ENCODE results near the gene PPIL6.

PPIL6 gene

GRCh38 chr6:109478222-109478805 is 37.9 kb upstream of the PPIL6 start:
- no peak for TF ChIP-seq RAD21 (IDR thresholded peaks at IDR 0.05; ENCODE audit: low read depth)
- no peak for TF ChIP-seq EGR1 (IDR thresholded peaks at IDR 0.05)
- TF ChIP-seq USF1 (IDR thresholded peaks at IDR 0.05): no peak
- no peak for TF ChIP-seq MAX (IDR thresholded peaks at IDR 0.05)
- TF ChIP-seq TEAD4 (IDR thresholded peaks at IDR 0.05): no peak
- no peak for TF ChIP-seq EP300 (IDR thresholded peaks at IDR 0.05; ENCODE audit: borderline replicate concordance)
- TF ChIP-seq TAF1 (IDR thresholded peaks at IDR 0.05; ENCODE audit: low read depth): no peak
- TF ChIP-seq NFIC (IDR thresholded peaks at IDR 0.05): no peak
- no peak for TF ChIP-seq ZBTB7A (IDR thresholded peaks at IDR 0.05; ENCODE audit: low read depth)
- no peak for TF ChIP-seq CEBPB (IDR thresholded peaks at IDR 0.05)
- no peak for TF ChIP-seq REST (IDR thresholded peaks at IDR 0.05; ENCODE audit: low read depth)
- no peak for TF ChIP-seq CREB1 (IDR thresholded peaks at IDR 0.05; ENCODE audit: low read depth)
- TF ChIP-seq TCF12 (IDR thresholded peaks at IDR 0.05; ENCODE audit: low read depth): no peak
- TF ChIP-seq FOXM1 (IDR thresholded peaks at IDR 0.05; ENCODE audit: borderline replicate concordance, low read depth): no peak
- TF ChIP-seq YY1 (IDR thresholded peaks at IDR 0.05; ENCODE audit: low read depth): no peak

- TF ChIP-seq CEBPB (IDR thresholded peaks at IDR 0.05): no peak
These were observed 37.3 kb upstream of the PPIL6 start for GRCh38 chr6:109477725-109478124.

- TF ChIP-seq ZBTB7A (IDR thresholded peaks at IDR 0.05; ENCODE audit: low read depth) (no peak), EGR1 (IDR thresholded peaks at IDR 0.05) (no peak), USF1 (IDR thresholded peaks at IDR 0.05) (no peak), CEBPB (IDR thresholded peaks at IDR 0.05) (no peak), TCF12 (IDR thresholded peaks at IDR 0.05; ENCODE audit: low read depth) (no peak), EP300 (IDR thresholded peaks at IDR 0.05; ENCODE audit: borderline replicate concordance) (no peak), CREB1 (IDR thresholded peaks at IDR 0.05; ENCODE audit: low read depth) (no peak), FOXM1 (IDR thresholded peaks at IDR 0.05; ENCODE audit: borderline replicate concordance, low read depth) (no peak), NFIC (IDR thresholded peaks at IDR 0.05) (no peak), TEAD4 (IDR thresholded peaks at IDR 0.05) (no peak), YY1 (IDR thresholded peaks at IDR 0.05; ENCODE audit: low read depth) (no peak), RAD21 (IDR thresholded peaks at IDR 0.05; ENCODE audit: low read depth) (no peak), REST (IDR thresholded peaks at IDR 0.05; ENCODE audit: low read depth) (no peak), TAF1 (IDR thresholded peaks at IDR 0.05; ENCODE audit: low read depth) (no peak), MAX (IDR thresholded peaks at IDR 0.05) (no peak)
These were observed 36.8 kb upstream of the PPIL6 start for GRCh38 chr6:109477184-109477583.

- TF ChIP-seq EP300 (IDR thresholded peaks at IDR 0.05; ENCODE audit: borderline replicate concordance) (no peak), RAD21 (IDR thresholded peaks at IDR 0.05; ENCODE audit: low read depth) (no peak), MAX (IDR thresholded peaks at IDR 0.05) (no peak), FOXM1 (IDR thresholded peaks at IDR 0.05; ENCODE audit: borderline replicate concordance, low read depth) (no peak), TEAD4 (IDR thresholded peaks at IDR 0.05) (no peak), YY1 (IDR thresholded peaks at IDR 0.05; ENCODE audit: low read depth) (no peak), CEBPB (IDR thresholded peaks at IDR 0.05) (no peak), USF1 (IDR thresholded peaks at IDR 0.05) (no peak), CREB1 (IDR thresholded peaks at IDR 0.05; ENCODE audit: low read depth) (no peak), ZBTB7A (IDR thresholded peaks at IDR 0.05; ENCODE audit: low read depth) (no peak), REST (IDR thresholded peaks at IDR 0.05; ENCODE audit: low read depth) (no peak), EGR1 (IDR thresholded peaks at IDR 0.05) (no peak), NFIC (IDR thresholded peaks at IDR 0.05) (no peak), TCF12 (IDR thresholded peaks at IDR 0.05; ENCODE audit: low read depth) (no peak), TAF1 (IDR thresholded peaks at IDR 0.05; ENCODE audit: low read depth) (no peak)
These were observed 35.2 kb upstream of the PPIL6 start for GRCh38 chr6:109475625-109476024.

Data from Ishikawa (cell line).